Naive thymus-derived CD4-positive, alpha-beta T cell (primary cell): Measurements from ENCODE around the gene MOV10. TPM values are rescaled to one million over a fixed set of nuclear protein-coding genes. Genes with fewer than 3 reads are reported as not detected.

Experiments used
- ATAC-seq: fragments of 150-1000 bp; cut with Tn5 transposase; 2 replicates; pipeline ENCODE4 v1.10.0; 2021; ENCODE audit warnings: mild to moderate bottlenecking, moderate library complexity
- CTCF ChIA-PET: fragments of 350-600 bp; sonication (Branson Sonifier 250); formaldehyde crosslinking; loops from one replicate; lab custom pipeline; 2021; ENCODE audit warnings: antibody characterized with exemption; lab: Charles Lee
- POLR2A ChIA-PET: fragments of 350-600 bp; sonication (Branson Sonifier 250); formaldehyde crosslinking; loops from one replicate; lab custom pipeline; 2021; ENCODE audit warnings: antibody characterized with exemption, inconsistent platforms; lab: Charles Lee
- DNase-seq, 9 donors: peaks; one replicate each; pipeline versions ENCODE4 v3.0.0 to v3.0.0-alpha.2; 2020 to 2022; ENCODE audit warnings: mixed read lengths in 1 of 9
- H3K27ac ChIP-seq: one replicate; pipeline ENCODE4 v1.7.0; 2013; ENCODE audit warnings: mild to moderate bottlenecking, low read depth, low read length, moderate library complexity
- H3K27me3 ChIP-seq, 2 donors: one replicate each; pipeline ENCODE4 v1.7.0; 2013; ENCODE audit warnings: low read length in 2 of 2, mild to moderate bottlenecking in 2 of 2, moderate library complexity in 2 of 2; ENCODE audit not compliant: control insufficient read depth in 2 of 2, insufficient read depth in 2 of 2
- H3K36me3 ChIP-seq, 3 experiments: 1 replicate in 2 of 3; 2 replicates in 1 of 3; pipeline ENCODE4 v1.7.0; 2013; ENCODE audit warnings: low read length in 3 of 3, mild to moderate bottlenecking in 3 of 3, moderate library complexity in 1 of 3; ENCODE audit not compliant: insufficient read depth in 3 of 3, control insufficient read depth in 2 of 3
- H3K4me1 ChIP-seq, 2 donors: one replicate each; pipeline ENCODE4 v1.7.0; 2013; ENCODE audit warnings: low read length in 2 of 2, mild to moderate bottlenecking in 2 of 2, moderate library complexity in 1 of 2; ENCODE audit not compliant: control insufficient read depth in 2 of 2, insufficient read depth in 2 of 2
- H3K4me3 ChIP-seq: 2 replicates; pipeline ENCODE4 v1.7.0; 2013; ENCODE audit warnings: mild to moderate bottlenecking, low read length
- H3K9me3 ChIP-seq, 3 experiments: 1 replicate in 2 of 3; 2 replicates in 1 of 3; pipeline ENCODE4 v1.7.0; 2013; ENCODE audit warnings: low read length in 3 of 3; ENCODE audit not compliant: control insufficient read depth in 2 of 3
- H3K27ac Mint-ChIP-seq, 9 donors: one replicate each; pipeline ENCODE4 v1.8.0; 2020 to 2022; ENCODE audit warnings: mixed read lengths in 9 of 9, mild to moderate bottlenecking in 8 of 9, moderate library complexity in 5 of 9, inconsistent platforms in 2 of 9
- H3K27me3 Mint-ChIP-seq, 5 donors: one replicate each; pipeline ENCODE4 v1.8.0; 2021 to 2022; ENCODE audit warnings: mixed read lengths in 5 of 5, mild to moderate bottlenecking in 1 of 5
- H3K36me3 Mint-ChIP-seq, 5 donors: one replicate each; pipeline ENCODE4 v1.8.0; 2020 to 2022; ENCODE audit warnings: mixed read lengths in 5 of 5, mild to moderate bottlenecking in 3 of 5, inconsistent platforms in 1 of 5
- H3K4me1 Mint-ChIP-seq, 7 donors: one replicate each; pipeline ENCODE4 v1.8.0; 2020 to 2022; ENCODE audit warnings: mixed read lengths in 7 of 7, mild to moderate bottlenecking in 3 of 7, inconsistent platforms in 1 of 7
- H3K4me3 Mint-ChIP-seq, 10 donors: one replicate each; pipeline ENCODE4 v1.8.0; 2020 to 2022; ENCODE audit warnings: mild to moderate bottlenecking in 10 of 10, mixed read lengths in 10 of 10, moderate library complexity in 6 of 10, inconsistent platforms in 2 of 10
- H3K9me3 Mint-ChIP-seq, 11 donors: one replicate each; pipeline ENCODE4 v1.8.0; 2020 to 2022; ENCODE audit warnings: mixed read lengths in 11 of 11, mild to moderate bottlenecking in 4 of 11, inconsistent platforms in 1 of 11, moderate library complexity in 1 of 11
- intact Hi-C, 2 donors: fragments of 100-400 bp; cut with micrococcal nuclease; formaldehyde crosslinking; loops; one replicate each; pipeline ENCODE4 v1.15.1; 2023
- polyA plus RNA-seq, 2 donors: library from polyadenylated mRNA; unstranded; fragments of 300-500 nt; fragmentation: Illumina TruSeq; gene quantifications; one replicate each; pipeline ENCODE4 v1.2.3, GENCODE V29; 2021
- total RNA-seq, 6 experiments: library from RNA in 5 of 6; stranded (reverse) in 5 of 6; gene quantifications; 1 replicate in 5 of 6; 2 replicates in 1 of 6; pipeline ENCODE4 v1.2.3 and lab custom pipeline; 2021 to 2026

MOV10 gene
- total and polyA plus RNA-seq, 7 experiments from 2014 or later = 26.1 to 126 (median 87.1) TPM

DNA sequence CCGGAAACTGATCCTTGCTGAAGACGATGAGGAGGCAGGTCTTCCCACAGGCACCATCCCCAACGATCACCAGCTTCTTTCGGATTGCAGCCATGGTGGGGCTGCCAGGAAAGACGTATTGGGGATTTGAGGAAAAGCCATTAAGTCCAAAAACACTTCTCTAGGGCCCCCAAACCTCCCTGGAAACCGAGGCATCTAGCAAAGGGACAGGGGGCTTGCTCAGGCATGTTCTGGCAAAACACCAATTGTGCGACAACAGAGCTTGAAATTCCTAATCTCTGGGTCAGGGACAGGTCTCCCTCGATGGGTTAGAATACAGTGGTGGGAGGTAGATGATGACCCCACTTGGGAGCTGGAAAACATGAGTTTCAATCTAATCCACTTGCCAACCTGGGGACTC, 29.2 kb downstream of the MOV10 start:
- H3K36me3 ChIP-seq = peaks cover 0 to 15% (median 0%) of the 10 kb centered on the region in 3 experiments
- peaks cover 28 to 41% of the 10 kb centered on the region in 2 donors for H3K4me1 ChIP-seq
- Mint-ChIP-seq H3K27me3 (peaks cover 0 to 10% (median 0%) of the 10 kb centered on the region in 5 donors), H3K27ac (peak overlapping the region in 5 of 9 donors; percentile 28 to 87 (median 71)), H3K9me3 (peaks cover 0 to 3% (median 0%) of the 10 kb centered on the region in 11 donors), H3K4me1 (peaks cover 39 to 80% (median 68%) of the 10 kb centered on the region in 7 donors), H3K36me3 (peaks cover 0 to 24% (median 0%) of the 10 kb centered on the region in 5 donors), H3K4me3 (peak overlapping the region in 1 of 10 donors; percentile 90)
- DNase-seq (no peak), ATAC-seq (no peak)
- ChIA-PET CTCF (interaction anchor here (0.7 to 2.0 kb wide), 3 partner anchors 10 to 202 kb away, joined by 3 to 10 read pairs (median 8); partner anchors contain the start of gene PPM1J), POLR2A (interaction anchor here (1.5 to 1.7 kb wide), 2 partner anchors 29 to 84 kb away, joined by 3 to 10 read pairs; partner anchors contain the start of genes CAPZA1 and MOV10)
- H3K9me3 ChIP-seq = no peaks in the 10 kb centered on the region
- H3K27ac ChIP-seq = no peak overlapping the region
- no peaks in the 10 kb centered on the region for H3K27me3 ChIP-seq
- intact Hi-C loops = no loop called here
- H3K4me3 ChIP-seq = no peak overlapping the region

DNA sequence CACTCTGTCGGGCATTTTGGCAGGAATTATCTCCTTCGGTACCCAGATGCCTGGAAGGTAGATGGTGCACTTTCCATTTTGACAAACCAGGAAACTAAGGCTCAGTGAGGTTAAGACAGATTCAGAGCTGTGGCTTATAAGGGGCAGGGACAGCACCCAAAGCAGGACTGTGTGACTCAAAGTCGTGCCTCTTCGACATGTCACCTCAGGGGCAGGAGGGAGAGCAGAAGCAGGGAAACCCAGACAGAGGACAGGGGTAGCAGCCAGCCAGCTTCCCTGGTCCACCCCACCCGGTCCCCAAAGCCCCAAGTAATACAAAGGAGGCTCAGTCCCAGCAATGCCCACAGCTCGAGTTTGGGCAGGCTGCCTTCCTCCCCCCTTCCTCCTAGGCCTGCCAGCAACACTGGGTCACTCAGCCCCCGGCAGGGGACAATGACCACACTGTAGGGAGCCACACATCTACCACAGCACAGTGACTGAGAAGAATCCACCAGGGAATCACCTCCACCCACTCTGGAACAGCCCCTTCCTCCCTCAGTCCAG, 30.0 kb downstream of the MOV10 start:
- ChIA-PET POLR2A (interaction anchor here (0.5 to 1.7 kb wide), 6 partner anchors 11 to 87 kb away, joined by 3 to 10 read pairs (median 3); partner anchors contain the start of genes CAPZA1, MOV10, PPM1J and ST7L), CTCF (interaction anchor here (1.0 to 2.0 kb wide), 3 partner anchors 10 to 203 kb away, joined by 3 to 10 read pairs (median 8); partner anchors contain the start of gene PPM1J)
- Mint-ChIP-seq H3K36me3 (peaks cover 0 to 18% (median 0%) of the 10 kb centered on the region in 5 donors), H3K27me3 (peaks cover 0 to 18% (median 0%) of the 10 kb centered on the region in 5 donors), H3K9me3 (peaks cover 0 to 3% (median 0%) of the 10 kb centered on the region in 11 donors), H3K4me3 (peak overlapping the region; percentile 68 to 90 (median 76)), H3K4me1 (peaks cover 39 to 78% (median 68%) of the 10 kb centered on the region in 7 donors), H3K27ac (peak overlapping the region in 7 of 9 donors; percentile 14 to 87 (median 71))
- Histone ChIP-seq H3K27me3 (no peaks in the 10 kb centered on the region), H3K36me3 (peaks cover 0 to 8% (median 0%) of the 10 kb centered on the region in 3 experiments), H3K9me3 (no peaks in the 10 kb centered on the region), H3K4me3 (peak overlapping the region; percentile 5), H3K4me1 (peaks cover 28 to 41% of the 10 kb centered on the region in 2 donors), H3K27ac (no peak overlapping the region)
- DNase-seq (no peak), ATAC-seq (no peak)
- intact Hi-C loops = no loop called here

DNA sequence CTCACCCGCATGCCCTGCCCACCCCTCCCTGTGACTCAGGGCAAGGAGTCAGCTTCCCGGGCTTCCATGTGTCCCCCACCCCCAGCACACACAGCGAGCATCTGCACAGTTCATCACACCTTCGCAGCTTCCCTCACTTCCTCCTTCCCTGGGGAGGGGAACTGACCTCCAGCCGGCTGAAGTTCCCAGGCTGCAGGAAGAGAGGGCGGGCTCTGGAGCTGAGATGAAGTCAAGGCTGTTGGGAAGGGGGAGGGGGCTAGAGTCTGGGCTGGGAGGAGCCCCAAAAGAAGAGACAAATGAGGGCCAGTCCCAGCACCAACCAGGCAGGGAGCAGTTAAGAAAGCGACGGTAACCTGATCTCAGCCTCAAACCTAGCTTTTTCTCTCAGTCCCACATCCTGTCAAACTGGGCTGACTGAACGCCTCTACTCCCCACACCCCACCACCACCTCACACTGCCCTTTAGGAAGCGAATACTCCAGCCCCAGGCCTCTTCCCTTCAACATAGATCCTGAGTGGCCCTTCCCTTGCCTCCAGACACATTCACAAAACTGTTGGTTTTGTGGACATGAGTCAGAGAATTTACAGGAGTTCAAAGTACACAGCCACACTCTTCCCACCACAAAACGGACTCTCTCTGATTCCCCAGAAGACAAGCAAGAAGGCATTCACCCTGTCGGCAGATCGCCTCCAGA, 30.6 kb downstream of the MOV10 start:
- Mint-ChIP-seq H3K27ac (peak overlapping the region; percentile 14 to 87 (median 71)), H3K4me3 (peak overlapping the region; percentile 68 to 90 (median 76)), H3K9me3 (peaks cover 0 to 3% (median 0%) of the 10 kb centered on the region in 11 donors), H3K4me1 (peaks cover 33 to 72% (median 65%) of the 10 kb centered on the region in 7 donors), H3K27me3 (peaks cover 0 to 22% (median 0%) of the 10 kb centered on the region in 5 donors), H3K36me3 (peaks cover 0 to 12% (median 0%) of the 10 kb centered on the region in 5 donors)
- intact Hi-C loops = loop anchor here in 1 of 2 donors (1.0 kb wide), 1 partner anchor 31 kb away; the partner anchor contains the start of gene MOV10
- POLR2A ChIA-PET = interaction anchor here (0.5 to 1.7 kb wide), 6 partner anchors 11 to 88 kb away, joined by 3 to 10 read pairs (median 4); partner anchors contain the start of genes CAPZA1, MOV10, PPM1J and ST7L
- Histone ChIP-seq H3K27ac (no peak overlapping the region), H3K4me3 (peak overlapping the region; percentile 6), H3K27me3 (no peaks in the 10 kb centered on the region), H3K9me3 (no peaks in the 10 kb centered on the region), H3K36me3 (peaks cover 0 to 2% (median 0%) of the 10 kb centered on the region in 3 experiments), H3K4me1 (peaks cover 28 to 41% of the 10 kb centered on the region in 2 donors)
- CTCF ChIA-PET = interaction anchor here (1.0 to 2.0 kb wide), 3 partner anchors 9 to 203 kb away, joined by 3 to 10 read pairs (median 8); partner anchors contain the start of gene PPM1J
- ATAC-seq (peak; percentile 65), DNase-seq (peak in 8 of 9 donors; percentile 30 to 65 (median 47))

DNA sequence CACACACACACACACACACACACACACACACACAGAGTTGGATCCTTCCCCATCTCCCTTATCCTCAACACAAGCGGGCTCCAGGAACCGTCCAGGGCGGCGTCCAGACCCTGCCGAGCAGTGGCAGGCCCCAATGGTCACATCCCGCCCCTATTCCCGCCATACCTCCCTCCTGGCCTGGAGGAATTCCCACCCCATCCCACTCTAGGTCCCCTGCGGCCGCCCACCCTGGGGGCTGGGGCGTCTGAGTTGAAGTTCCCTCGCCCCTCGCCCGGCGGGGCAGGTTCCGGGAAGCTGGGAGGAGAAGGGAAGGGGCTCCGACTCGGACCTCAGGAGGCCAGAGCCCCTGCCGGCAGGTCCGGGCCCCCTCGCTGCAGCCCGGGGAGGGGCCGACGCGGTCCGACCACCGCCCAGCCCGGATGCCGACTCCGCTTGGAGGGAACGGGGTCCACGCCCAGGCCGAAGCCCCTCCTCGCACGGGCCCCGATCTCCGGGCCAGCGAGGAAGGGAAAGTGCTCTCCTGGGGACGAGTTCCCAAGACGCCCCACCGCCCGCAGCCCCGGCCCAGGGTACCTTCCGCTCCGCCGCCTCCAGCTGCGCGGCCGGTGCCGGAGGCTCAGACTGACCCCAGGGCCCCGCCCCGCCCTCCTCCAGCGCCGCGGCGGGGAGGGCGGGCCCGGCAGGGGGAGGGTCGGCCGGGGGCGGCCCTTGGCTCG, 32.2 kb downstream of the MOV10 start, which contains the start of gene RHOC:
RHOC (minus strand) TSS at position 623 of the 716 bp plus-strand sequence. CDS start 3,328 bp downstream, outside the sequence.
- H3K27ac ChIP-seq = no peak within 1 kb of the TSS
- ATAC-seq (peak; percentile 72), DNase-seq (peak in 1 of 9 donors; percentile 75)
- H3K4me3 ChIP-seq = peak within 1 kb of the TSS; percentile 41
- CTCF ChIA-PET = interaction anchor here (4.0 kb wide), 1 partner anchor 315 kb away, joined by 15 read pairs; no protein-coding TSS in a partner anchor
- peaks cover 0 to 10% (median 0%) of the 10 kb centered on the region in 5 donors for H3K36me3 Mint-ChIP-seq
- H3K36me3 ChIP-seq = no peaks in the 10 kb centered on the region
- H3K9me3 ChIP-seq = no peaks in the 10 kb centered on the region
- peaks cover 22 to 25% of the 10 kb centered on the region in 2 donors for H3K4me1 ChIP-seq
- peaks cover 0 to 25% (median 0%) of the 10 kb centered on the region in 5 donors for H3K27me3 Mint-ChIP-seq
- H3K9me3 Mint-ChIP-seq = peaks cover 0 to 3% (median 0%) of the 10 kb centered on the region in 11 donors
- H3K27me3 ChIP-seq = no peaks in the 10 kb centered on the region
- H3K4me3 Mint-ChIP-seq = peak within 1 kb of the TSS; percentile 74 to 90 (median 83)
- POLR2A ChIA-PET = interaction anchor here (1.1 kb wide), 1 partner anchor 87 kb away, joined by 3 read pairs; the partner anchor contains the start of genes CAPZA1 and ST7L
- peaks cover 20 to 56% (median 49%) of the 10 kb centered on the region in 7 donors for H3K4me1 Mint-ChIP-seq
- intact Hi-C loops = loop anchor here (1.0 kb wide), 6 partner anchors 9 to 315 kb away; partner anchors contain the start of genes CAPZA1 (in 2 of the 2), ST7L (in 2 of the 2) and PPM1J (in 1 of the 2)
- peak within 1 kb of the TSS; percentile 13 to 87 (median 73) for H3K27ac Mint-ChIP-seq

DNA sequence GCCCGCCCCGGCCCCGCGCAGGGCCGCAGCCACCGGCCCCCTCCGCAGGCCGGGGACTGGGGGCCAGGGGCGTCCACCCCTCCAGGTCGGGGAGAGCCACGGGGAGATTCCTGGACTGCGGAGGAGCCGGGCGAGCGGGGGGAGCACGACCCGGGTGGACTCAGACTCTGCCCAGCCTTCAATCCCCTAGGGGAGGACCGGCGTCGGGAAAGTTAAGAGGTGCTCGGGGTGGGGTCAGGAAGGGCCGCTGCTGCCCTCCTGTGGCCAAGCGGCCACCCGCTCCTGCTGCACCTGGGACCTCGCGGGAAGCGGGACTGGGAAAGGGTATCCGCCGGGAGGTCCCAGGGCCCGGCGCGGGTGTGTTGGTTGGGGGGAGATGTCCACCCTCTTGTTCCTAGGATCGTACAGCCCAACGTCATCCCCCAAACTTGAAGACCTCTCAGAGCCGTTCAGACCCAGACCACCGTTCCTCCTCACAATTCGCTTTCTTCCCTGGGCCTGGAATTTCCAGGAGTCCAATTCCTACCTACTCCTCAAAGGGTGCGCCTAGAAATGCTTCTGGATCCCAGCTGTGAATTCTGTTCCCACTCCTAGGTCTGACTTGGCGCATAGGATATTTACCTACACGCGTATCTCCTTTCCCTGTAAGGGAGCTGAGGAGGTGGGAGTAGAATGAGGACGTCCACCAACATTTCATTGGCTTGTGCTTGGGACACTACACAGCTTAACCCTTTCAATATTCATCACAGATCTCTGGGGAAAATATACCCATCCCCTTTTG, 33.0 kb downstream of the MOV10 start:
- Mint-ChIP-seq H3K36me3 (peaks cover 0 to 4% (median 0%) of the 10 kb centered on the region in 5 donors), H3K27ac (peak overlapping the region in 7 of 9 donors; percentile 13 to 86 (median 72)), H3K27me3 (peaks cover 0 to 30% (median 0%) of the 10 kb centered on the region in 5 donors), H3K9me3 (peaks cover 0 to 3% (median 0%) of the 10 kb centered on the region in 11 donors), H3K4me3 (peak overlapping the region; percentile 53 to 90 (median 82)), H3K4me1 (peaks cover 14 to 49% (median 42%) of the 10 kb centered on the region in 7 donors)
- no peaks in the 10 kb centered on the region for H3K36me3 ChIP-seq
- intact Hi-C loops = loop anchor here (1.0 kb wide), 6 partner anchors 8 to 316 kb away; partner anchors contain the start of genes CAPZA1 (in 2 of the 2), ST7L (in 2 of the 2) and PPM1J (in 1 of the 2)
- no peaks in the 10 kb centered on the region for H3K27me3 ChIP-seq
- POLR2A ChIA-PET = interaction anchor here (1.1 to 1.5 kb wide), 2 partner anchors 88 to 206 kb away, joined by 3 to 5 read pairs; partner anchors contain the start of genes CAPZA1 and ST7L
- peaks cover 22% of the 10 kb centered on the region in 2 donors for H3K4me1 ChIP-seq
- H3K9me3 ChIP-seq = no peaks in the 10 kb centered on the region
- no peak overlapping the region for H3K27ac ChIP-seq
- DNase-seq = peak in 6 of 9 donors; percentile 27 to 79 (median 44)
- CTCF ChIA-PET = interaction anchor here (0.5 to 4.0 kb wide), 8 partner anchors 11 to 1301 kb away, joined by 3 to 15 read pairs (median 4); partner anchors contain the start of gene ST7L
- ATAC-seq = peak; percentile 75
- H3K4me3 ChIP-seq = peak overlapping the region; percentile 41
